ENCODE measurements around the gene CD34. TPM values are rescaled to one million over a fixed set of nuclear protein-coding genes. Genes with fewer than 3 reads are reported as not detected.
A peak's percentile ranks its signal among the peaks of the same experiment; 100 is the strongest.

CD34 gene
- total RNA-seq, 1 donor from 2014 or later: 277 TPM

GRCh38 chr1:207909687-207910086 lies 1.2 kb downstream of the CD34 start:
- H3K4me3 Mint-ChIP-seq (ENCODE audit: unreplicated experiment): peak overlapping the region; percentile 96
- H3K36me3 Mint-ChIP-seq (ENCODE audit: low read depth, unreplicated experiment): peaks cover 4% of the 10 kb centered on the region
- H3K4me1 Mint-ChIP-seq (ENCODE audit: unreplicated experiment): peaks cover 60% of the 10 kb centered on the region
- DNase-seq (ENCODE audit: low spot score): no peak
- TF ChIP-seq CTCF (IDR thresholded peaks at IDR 0.05; ENCODE audit: unreplicated experiment): no peak
- H3K27me3 Mint-ChIP-seq (ENCODE audit: unreplicated experiment): peaks cover 6% of the 10 kb centered on the region
- no peak overlapping the region for H3K27ac Mint-ChIP-seq (ENCODE audit: unreplicated experiment)
- H3K9me3 Mint-ChIP-seq (ENCODE audit: unreplicated experiment): no peaks in the 10 kb centered on the region

GRCh38 chr1:207908107-207908734 lies 2.7 kb downstream of the CD34 start:
- Mint-ChIP-seq H3K27ac (ENCODE audit: unreplicated experiment) (peak overlapping the region; percentile 71), H3K9me3 (ENCODE audit: unreplicated experiment) (no peaks in the 10 kb centered on the region), H3K36me3 (ENCODE audit: low read depth, unreplicated experiment) (peaks cover 7% of the 10 kb centered on the region), H3K4me1 (ENCODE audit: unreplicated experiment) (peaks cover 74% of the 10 kb centered on the region), H3K4me3 (ENCODE audit: unreplicated experiment) (peak overlapping the region; percentile 96), H3K27me3 (ENCODE audit: unreplicated experiment) (peaks cover 7% of the 10 kb centered on the region)
- no peak for DNase-seq (ENCODE audit: low spot score)
- TF ChIP-seq CTCF (IDR thresholded peaks at IDR 0.05; ENCODE audit: unreplicated experiment): peak; percentile 10

- Mint-ChIP-seq H3K9me3 (ENCODE audit: unreplicated experiment) (no peaks in the 10 kb centered on the region), H3K27ac (ENCODE audit: unreplicated experiment) (peak overlapping the region; percentile 74), H3K36me3 (ENCODE audit: low read depth, unreplicated experiment) (peaks cover 13% of the 10 kb centered on the region), H3K4me1 (ENCODE audit: unreplicated experiment) (peaks cover 65% of the 10 kb centered on the region), H3K27me3 (ENCODE audit: unreplicated experiment) (peaks cover 1% of the 10 kb centered on the region), H3K4me3 (ENCODE audit: unreplicated experiment) (peak overlapping the region; percentile 5)
- no peak for TF ChIP-seq CTCF (IDR thresholded peaks at IDR 0.05; ENCODE audit: unreplicated experiment)
- no peak for DNase-seq (ENCODE audit: low spot score)
Observed at GRCh38 chr1:207904391-207904790, 6.5 kb downstream of the CD34 start.

- peak overlapping the region; percentile 5 for H3K4me3 Mint-ChIP-seq (ENCODE audit: unreplicated experiment)
- H3K27ac Mint-ChIP-seq (ENCODE audit: unreplicated experiment): peak overlapping the region; percentile 74
- peaks cover 1% of the 10 kb centered on the region for H3K27me3 Mint-ChIP-seq (ENCODE audit: unreplicated experiment)
- peaks cover 19% of the 10 kb centered on the region for H3K36me3 Mint-ChIP-seq (ENCODE audit: low read depth, unreplicated experiment)
- H3K9me3 Mint-ChIP-seq (ENCODE audit: unreplicated experiment): no peaks in the 10 kb centered on the region
- no peak for DNase-seq (ENCODE audit: low spot score)
- H3K4me1 Mint-ChIP-seq (ENCODE audit: unreplicated experiment): peaks cover 64% of the 10 kb centered on the region
- no peak for TF ChIP-seq CTCF (IDR thresholded peaks at IDR 0.05; ENCODE audit: unreplicated experiment)
Observed at GRCh38 chr1:207903767-207904166, 7.2 kb downstream of the CD34 start.

- no peak for TF ChIP-seq CTCF (IDR thresholded peaks at IDR 0.05; ENCODE audit: unreplicated experiment)
- Mint-ChIP-seq H3K4me1 (ENCODE audit: unreplicated experiment) (peaks cover 59% of the 10 kb centered on the region), H3K4me3 (ENCODE audit: unreplicated experiment) (no peak overlapping the region), H3K36me3 (ENCODE audit: low read depth, unreplicated experiment) (peaks cover 21% of the 10 kb centered on the region), H3K27me3 (ENCODE audit: unreplicated experiment) (peaks cover 1% of the 10 kb centered on the region), H3K27ac (ENCODE audit: unreplicated experiment) (no peak overlapping the region), H3K9me3 (ENCODE audit: unreplicated experiment) (no peaks in the 10 kb centered on the region)
- no peak for DNase-seq (ENCODE audit: low spot score)
Observed at GRCh38 chr1:207903053-207903452, 7.9 kb downstream of the CD34 start.
